K562 (cell line): Measurements from ENCODE around the gene GAL3ST3.

Experiments
- ATF4 ChIP-seq: fragments of 450-650 bp; formaldehyde crosslinking; IDR thresholded peaks from 2 replicates; pipeline ENCODE4 v1.4.0; 2022; ENCODE audit warnings: mild to moderate bottlenecking, moderate library complexity
- DACH1 ChIP-seq: fragments of 450-650 bp; IDR thresholded peaks from 2 replicates; pipeline ENCODE4 v1.6.1; 2018; ENCODE audit not compliant: partially characterized antibody
- GTF2B ChIP-seq: IDR thresholded peaks from 2 replicates; pipeline ENCODE4 v1.6.1; 2011; ENCODE audit not compliant: insufficient read length; ENCODE audit errors: extremely low read depth
- JUN ChIP-seq, 2 experiments: sonication (generic) in 1 of 2; formaldehyde crosslinking in 1 of 2; IDR thresholded peaks; 2 replicates each; pipeline versions ENCODE4 v1.6.1 to v1.8.0; 2012 to 2022; ENCODE audit warnings: borderline replicate concordance in 2 of 2, mild to moderate bottlenecking in 2 of 2, improper control_type of control experiment in 1 of 2, low read depth in 1 of 2, low read length in 1 of 2, missing genetic modification reagents in 1 of 2
- JUND ChIP-seq, 2 experiments: IDR thresholded peaks; 2 replicates in 1 of 2; 3 replicates in 1 of 2; pipeline ENCODE4 v1.6.1; 2011; ENCODE audit warnings: borderline replicate concordance in 2 of 2, low read depth in 2 of 2, low read length in 2 of 2, improper control_type of control experiment in 1 of 2, missing biosample characterization in 1 of 2, missing genetic modification characterization in 1 of 2, missing genetic modification reagents in 1 of 2
- MTF1 ChIP-seq: fragments of 250-450 bp; sonication (Bioruptor Pico); IDR thresholded peaks from 2 replicates; pipeline ENCODE4 v1.9.0; 2021; ENCODE audit warnings: moderate library complexity, mild to moderate bottlenecking, inconsistent platforms, borderline replicate concordance
- MYNN ChIP-seq, 2 experiments: sonication (generic); formaldehyde crosslinking in 1 of 2; IDR thresholded peaks; 2 replicates each; pipeline versions ENCODE4 v1.5.0 to v1.6.1; 2016 to 2020; ENCODE audit warnings: antibody characterized with exemption in 1 of 2, missing genetic modification reagents in 1 of 2
- TCF7 ChIP-seq: sonication (generic); IDR thresholded peaks from 2 replicates; pipeline ENCODE4 v1.6.1; 2016; ENCODE audit warnings: antibody characterized with exemption, borderline replicate concordance
- U2AF1 ChIP-seq: fragments of 200-400 bp; formaldehyde crosslinking; optimal IDR thresholded peaks from 2 replicates; pipeline ENCODE3; 2017; ENCODE audit warnings: mild to moderate bottlenecking, low read depth, low read length, moderate library complexity
- ZNF133 ChIP-seq: fragments of 250-450 bp; sonication (Bioruptor Pico); IDR thresholded peaks from 2 replicates; pipeline ENCODE4 v1.4.0; 2020; ENCODE audit warnings: mild to moderate bottlenecking
- ZSCAN29 ChIP-seq: fragments of 450-650 bp; IDR thresholded peaks from 2 replicates; pipeline ENCODE4 v1.6.1; 2017
- TF ChIP-seq, protein P1 (sequence below), 3 experiments: IDR thresholded peaks in 2 of 3; conservative IDR thresholded peaks in 1 of 3; 2 replicates each; pipeline ENCODE4 v1.5.1; 2011 to 2012; ENCODE audit warnings: low read length in 3 of 3, mild to moderate bottlenecking in 3 of 3, control low read depth in 2 of 3, improper control_type of control experiment in 1 of 3, inconsistent platforms in 1 of 3, low read depth in 1 of 3, mixed read lengths in 1 of 3, moderate library complexity in 1 of 3; ENCODE audit not compliant: insufficient read depth in 2 of 3

DNA sequence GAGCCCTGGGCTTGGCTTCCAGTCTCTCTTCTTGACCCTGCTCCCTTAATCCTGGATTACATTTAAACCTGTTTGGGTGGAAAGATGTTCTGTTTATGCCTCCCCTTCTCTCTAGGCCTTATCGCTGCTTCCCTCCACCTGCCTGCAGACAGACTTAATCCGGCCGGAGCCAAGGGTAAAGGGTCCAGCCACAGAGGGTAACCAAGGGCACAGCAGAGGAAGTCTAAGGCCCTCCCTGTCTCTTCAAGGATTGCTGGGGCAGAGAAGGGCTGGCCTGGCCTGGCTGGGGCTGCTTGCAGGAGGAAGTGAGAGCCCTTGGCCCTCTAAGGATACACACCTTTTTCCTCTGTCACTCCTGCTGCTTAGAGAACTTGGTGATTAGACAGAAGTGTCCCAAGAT lies 2.1 kb downstream of the GAL3ST3 start:
- TF ChIP-seq DACH1, result no peak
- no peak for TF ChIP-seq GTF2B
- TF ChIP-seq ZSCAN29, result no peak
- no peak for TF ChIP-seq ATF4
- no peak for TF ChIP-seq MTF1 (CRISPR knock-in tag)
- no peak for TF ChIP-seq MYNN (IDR thresholded peaks at IDR 0.05)
- no peak for TF ChIP-seq MYNN (CRISPR knock-in tag; IDR thresholded peaks at IDR 0.05)
- no peak for TF ChIP-seq U2AF1
- TF ChIP-seq JUN (IDR thresholded peaks at IDR 0.05; ENCODE audit: borderline replicate concordance, low read depth, low read length), result no peak
- no peak for TF ChIP-seq JUN (CRISPR knock-in tag; IDR thresholded peaks at IDR 0.05; ENCODE audit: borderline replicate concordance)
- no peak for TF ChIP-seq JUND (IDR thresholded peaks at IDR 0.05; ENCODE audit: borderline replicate concordance, low read depth, low read length)
- no peak for TF ChIP-seq JUND (tag; IDR thresholded peaks at IDR 0.05; ENCODE audit: borderline replicate concordance, low read depth, low read length)
- TF ChIP-seq, protein P1, sequence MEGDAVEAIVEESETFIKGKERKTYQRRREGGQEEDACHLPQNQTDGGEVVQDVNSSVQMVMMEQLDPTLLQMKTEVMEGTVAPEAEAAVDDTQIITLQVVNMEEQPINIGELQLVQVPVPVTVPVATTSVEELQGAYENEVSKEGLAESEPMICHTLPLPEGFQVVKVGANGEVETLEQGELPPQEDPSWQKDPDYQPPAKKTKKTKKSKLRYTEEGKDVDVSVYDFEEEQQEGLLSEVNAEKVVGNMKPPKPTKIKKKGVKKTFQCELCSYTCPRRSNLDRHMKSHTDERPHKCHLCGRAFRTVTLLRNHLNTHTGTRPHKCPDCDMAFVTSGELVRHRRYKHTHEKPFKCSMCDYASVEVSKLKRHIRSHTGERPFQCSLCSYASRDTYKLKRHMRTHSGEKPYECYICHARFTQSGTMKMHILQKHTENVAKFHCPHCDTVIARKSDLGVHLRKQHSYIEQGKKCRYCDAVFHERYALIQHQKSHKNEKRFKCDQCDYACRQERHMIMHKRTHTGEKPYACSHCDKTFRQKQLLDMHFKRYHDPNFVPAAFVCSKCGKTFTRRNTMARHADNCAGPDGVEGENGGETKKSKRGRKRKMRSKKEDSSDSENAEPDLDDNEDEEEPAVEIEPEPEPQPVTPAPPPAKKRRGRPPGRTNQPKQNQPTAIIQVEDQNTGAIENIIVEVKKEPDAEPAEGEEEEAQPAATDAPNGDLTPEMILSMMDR (IDR thresholded peaks at IDR 0.05 in 2 of 3, conservative IDR thresholded peaks at IDR 0.05 in 1 of 3; ENCODE audit: insufficient read depth in 2 of 3, low read depth in 1 of 3, low read length in 3 of 3), result no peak
- TF ChIP-seq ZNF133, result no peak
- TF ChIP-seq TCF7, result no peak
